ENCODE data around the gene VILL.
"Not testable (repeated sequence)": the region's sequence is repeated elsewhere in the genome, so short reads cannot be mapped to it uniquely, and the experiment has no call there.

VILL gene

DNA sequence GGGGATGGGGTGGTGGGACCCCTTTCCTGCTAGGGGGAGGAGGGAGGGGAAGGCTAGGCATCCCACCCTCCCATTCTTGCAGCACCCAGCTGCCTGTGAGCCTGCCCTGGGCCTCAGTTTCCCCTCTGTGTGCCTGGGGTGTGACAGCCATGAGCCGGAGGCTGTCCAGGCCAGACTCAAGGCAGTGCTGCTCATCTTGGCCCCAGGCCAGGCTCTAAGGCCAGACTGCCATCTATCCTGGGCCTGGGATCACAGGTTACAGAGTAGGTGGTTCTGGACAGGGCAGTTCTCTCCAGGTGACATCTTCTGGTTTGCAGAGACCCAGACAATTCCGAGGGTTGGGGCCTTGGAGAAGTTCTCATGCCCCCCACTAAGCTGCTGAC, 3.3 kb upstream of the VILL start:
- no peak for DNase-seq

DNA sequence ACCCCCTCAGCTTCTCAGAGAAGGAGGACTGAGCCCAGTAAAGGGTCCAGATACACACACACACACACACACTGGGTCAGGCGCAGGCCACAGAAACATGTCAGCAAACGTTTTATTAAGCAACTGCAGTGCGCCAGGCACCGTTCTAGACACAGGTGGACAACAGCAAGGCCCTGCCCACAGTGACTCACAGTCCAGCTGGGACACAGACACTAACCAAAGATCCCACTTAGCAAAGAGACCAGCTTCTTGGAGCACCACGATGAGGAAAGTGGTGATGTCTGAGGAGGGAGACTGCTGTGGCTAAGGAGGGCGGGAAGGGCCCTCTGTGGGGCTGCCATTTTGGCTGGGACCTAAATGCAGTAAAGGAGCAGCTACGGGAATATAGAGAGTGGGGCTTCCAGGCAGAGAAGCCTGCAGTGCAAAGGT, 2.8 kb upstream of the VILL start:
- no peak for DNase-seq

DNA sequence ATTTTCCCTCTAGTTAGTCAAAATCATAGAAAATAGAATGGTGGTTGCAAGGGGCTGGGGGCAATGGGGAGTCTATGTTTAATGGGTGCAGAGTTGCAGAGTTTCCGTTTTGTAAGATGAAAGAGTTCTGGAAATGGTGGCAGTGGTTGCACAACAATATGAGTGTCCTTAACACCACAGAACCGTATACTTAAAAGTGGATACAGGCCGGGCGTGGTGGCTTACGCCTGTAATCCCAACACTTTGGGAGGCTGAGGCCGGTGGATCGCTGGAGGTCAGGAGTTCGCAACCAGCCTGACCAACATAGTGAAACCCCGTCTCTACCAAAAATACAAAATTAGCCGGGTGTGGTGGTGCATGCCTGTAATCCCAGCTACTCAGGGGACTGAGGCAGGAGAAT, 2.2 kb upstream of the VILL start:
- not testable (repeated sequence) for DNase-seq

DNA sequence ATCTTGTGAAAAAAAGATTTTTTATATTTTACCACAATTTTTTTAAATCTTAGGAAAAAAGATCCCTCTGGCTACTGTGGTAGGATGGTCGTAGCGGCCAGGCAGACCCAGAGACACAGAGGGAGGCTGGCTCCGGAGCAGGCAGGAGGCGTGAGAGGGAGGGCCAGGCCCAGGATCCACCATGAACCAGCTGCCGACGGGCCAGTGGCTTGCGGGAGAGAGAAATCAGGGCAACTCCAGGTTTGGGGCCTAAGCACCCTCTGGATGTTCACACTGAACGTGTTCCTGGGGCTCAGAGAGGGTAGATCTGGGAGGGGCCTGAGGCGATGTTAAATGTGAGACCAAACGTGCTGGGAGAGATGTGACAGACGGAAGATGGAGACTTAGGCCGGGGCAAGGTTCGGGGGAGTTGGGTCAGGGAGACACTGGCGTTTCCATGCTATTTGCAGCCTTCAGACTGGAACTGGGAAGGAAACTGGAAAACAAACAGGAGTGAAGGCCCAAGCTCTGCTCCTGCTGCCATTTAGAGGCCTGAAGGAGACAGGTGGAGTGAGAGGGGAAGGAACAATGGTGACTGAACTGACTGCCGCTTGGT, 1.6 kb upstream of the VILL start:
- DNase-seq: no peak

DNA sequence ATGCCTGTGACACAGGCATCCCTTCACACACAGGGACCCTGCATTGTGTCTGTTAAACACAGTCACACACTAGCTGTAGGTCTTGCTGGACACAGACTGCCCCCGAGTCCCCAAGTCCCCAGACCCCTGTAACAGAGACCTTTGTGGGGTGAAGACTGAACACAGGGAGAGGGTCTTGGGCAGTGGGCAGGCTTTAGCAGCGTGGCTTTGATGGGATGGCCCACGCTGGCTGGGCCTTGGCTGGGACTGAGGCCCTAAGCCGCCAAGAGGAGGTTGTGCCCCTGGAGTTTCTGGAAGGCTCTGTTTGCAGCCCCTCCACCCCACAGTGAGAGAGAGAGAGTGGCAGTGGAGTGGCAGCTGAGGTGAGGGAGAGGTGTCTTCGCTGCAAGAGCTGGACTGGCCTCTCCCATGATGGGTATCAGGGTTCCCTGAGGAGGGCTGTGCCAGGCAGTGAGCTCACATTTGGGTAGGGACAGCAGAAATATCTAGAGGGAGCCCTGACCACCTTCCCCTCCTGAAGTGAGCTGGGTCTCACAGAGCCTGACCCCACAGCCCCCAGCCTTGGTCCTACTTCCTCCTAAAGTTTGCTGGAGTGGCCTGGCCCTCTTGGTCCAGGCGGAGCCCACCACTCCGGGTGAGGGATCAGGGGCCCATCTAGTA, 635 bp upstream of the VILL start:
- no peak for DNase-seq

DNA sequence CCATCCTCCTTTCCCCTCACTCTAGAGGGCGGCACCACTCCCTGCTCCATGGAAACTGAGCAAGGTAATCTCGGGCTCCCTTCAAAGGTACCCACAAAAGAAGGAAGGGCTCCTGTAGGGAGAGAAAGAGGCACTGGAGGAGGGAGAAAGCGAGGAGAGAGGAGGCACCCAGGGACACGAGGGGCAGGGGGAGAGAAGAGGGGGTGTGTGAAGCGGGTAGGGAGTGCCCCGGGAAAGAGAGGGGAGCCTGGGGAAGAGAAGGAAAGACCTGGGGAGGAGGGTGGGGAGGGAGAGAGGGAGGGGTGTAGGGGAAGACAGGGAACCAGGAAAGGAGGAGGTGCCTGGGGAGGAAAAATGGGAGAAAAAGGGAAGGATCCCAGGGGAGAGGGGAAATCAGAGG, 523 bp downstream of the VILL start:
- DNase-seq: no peak

DNA sequence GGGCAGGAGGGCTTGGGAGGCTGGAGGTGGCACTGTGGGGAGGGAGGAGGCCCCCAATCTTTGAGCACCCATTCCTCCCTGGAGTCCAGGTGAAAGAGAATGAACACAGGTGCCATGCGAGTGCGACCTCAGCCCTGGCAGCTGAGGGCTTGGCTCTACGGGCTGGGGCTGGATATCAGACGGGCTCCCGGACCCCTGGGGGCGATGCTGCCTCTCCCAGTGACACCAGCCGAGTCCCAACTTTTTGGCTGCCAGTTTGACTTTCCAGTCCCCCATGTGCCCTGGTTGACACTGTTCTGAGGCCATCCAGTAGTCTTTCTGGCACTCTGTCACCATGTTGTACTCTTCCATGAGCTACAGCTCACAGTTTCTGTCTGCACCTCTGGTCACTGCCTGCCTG, 1.2 kb downstream of the VILL start:
- no peak for DNase-seq

DNA sequence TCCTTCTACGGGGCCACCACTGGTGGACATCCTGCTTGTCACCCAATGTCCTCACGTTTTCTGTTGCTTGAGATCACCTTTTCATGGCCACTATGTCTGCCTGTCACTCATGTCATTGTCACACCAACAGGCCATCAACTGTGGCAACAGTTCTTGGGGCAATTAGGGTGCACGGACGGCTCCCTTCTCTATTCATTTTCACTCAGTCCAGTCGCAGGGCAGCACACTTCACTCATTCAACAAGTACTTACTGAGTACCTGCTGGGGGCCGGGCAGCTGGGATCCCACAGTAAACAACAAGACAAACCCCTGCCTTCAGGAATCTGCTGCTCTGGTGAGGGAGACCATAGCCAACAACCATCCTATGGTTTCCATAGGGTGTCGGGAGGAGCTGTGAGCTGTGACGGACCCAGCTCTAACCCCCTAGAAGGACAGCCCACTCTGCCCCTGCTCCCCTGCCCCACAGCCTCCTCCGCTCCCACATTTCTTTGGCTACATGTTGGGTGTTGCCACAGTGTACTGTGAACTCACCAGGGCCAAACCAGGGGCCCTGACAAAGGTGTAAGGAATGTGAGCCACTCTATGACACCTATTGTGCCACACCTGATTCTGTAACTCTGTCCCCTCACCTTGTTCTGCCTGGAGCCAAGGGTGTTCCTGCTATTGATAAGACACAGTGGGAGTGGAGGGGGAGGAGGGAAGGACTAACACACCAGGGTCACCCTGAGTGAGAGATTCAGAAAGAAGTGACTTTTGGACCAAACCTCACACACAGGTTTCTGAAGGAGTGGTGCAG, 1.9 kb downstream of the VILL start:
- no peak for DNase-seq

DNA sequence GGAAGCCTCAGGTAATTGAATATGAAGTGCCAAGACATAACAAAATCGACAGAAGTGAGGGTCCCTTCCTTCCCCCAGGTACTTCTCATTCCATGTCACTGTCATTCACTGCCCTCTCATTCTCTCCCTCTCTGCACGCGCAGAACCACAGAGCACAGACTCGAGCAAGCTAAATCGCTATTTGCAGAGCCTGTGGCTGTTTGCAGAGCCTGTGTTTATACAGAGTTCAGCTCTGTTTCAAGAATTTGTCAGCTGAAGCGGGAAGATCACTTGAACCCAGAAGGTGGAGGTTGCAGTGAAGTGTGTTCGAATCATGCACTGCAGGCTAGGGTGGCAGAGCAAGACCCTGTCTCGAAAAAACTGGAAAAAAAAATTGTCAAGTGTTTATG, 2.5 kb downstream of the VILL start:
- no peak for DNase-seq

DNA sequence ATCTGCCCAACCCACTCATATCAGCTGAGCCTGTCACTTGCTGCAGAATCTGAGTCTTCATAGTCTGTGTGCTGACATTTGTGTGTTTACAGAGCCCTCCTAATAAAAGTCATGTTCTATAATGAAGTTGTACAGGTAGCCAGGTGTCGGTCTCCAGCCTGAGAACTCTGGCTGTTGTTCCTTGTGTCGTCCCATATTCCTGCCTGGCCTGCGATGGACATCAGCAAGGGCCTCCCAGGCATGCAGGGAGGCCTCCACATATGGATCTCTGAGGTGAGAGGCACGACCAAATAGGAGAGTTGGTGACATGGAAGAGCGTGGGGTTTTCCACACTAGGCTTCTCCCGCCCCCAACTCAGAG, 2.9 kb downstream of the VILL start:
- DNase-seq: no peak

DNA sequence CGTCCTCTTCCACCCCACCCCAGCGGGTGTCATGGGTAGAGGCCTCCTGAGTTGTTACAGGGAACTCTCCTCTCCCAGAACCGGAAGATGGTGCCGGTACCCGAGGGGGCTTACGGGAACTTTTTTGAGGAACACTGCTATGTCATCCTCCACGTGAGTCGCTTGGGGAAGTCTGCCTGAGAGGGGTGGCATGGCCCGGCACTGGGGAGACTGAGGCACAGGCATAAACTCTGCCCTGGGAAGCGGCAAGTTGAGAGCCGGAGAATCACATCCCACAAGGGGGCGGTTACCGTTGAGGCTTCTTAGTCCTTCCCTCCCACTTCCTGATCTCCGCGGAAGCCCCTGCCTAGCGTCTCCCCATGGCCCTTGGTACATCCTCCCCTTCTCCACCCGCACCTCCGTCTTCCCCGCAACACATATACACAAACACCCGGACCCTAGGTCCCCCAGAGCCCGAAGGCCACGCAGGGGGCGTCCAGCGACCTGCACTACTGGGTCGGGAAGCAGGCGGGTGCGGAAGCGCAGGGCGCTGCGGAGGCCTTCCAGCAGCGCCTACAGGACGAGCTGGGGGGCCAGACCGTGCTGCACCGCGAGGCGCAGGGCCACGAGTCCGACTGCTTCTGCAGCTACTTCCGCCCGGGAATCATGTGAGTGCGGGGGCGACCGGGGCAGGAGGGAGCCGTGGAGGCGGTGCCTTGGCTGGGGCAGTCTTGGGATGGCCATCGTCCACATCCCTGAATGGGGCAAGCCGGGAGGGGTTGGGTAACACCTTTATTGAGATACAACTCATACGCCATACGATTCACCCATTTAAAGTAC, 3.4 kb downstream of the VILL start:
- DNase-seq: peak; percentile 51

DNA sequence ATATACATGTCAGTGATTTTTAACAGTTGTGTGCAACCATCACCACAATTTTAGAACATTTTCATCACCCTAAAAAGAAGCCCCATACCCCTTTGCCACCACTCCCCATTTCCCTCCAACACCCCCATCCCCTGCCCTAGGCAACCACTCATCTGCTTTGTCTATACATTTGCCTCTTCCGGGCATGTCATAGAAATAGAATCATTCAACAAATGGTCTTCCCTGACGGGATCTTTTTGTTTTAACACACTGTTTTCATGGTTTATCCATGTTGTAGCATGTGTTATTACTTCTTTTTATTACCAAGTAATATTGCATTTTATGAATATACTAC, 4.0 kb downstream of the VILL start:
- no peak for DNase-seq

DNA sequence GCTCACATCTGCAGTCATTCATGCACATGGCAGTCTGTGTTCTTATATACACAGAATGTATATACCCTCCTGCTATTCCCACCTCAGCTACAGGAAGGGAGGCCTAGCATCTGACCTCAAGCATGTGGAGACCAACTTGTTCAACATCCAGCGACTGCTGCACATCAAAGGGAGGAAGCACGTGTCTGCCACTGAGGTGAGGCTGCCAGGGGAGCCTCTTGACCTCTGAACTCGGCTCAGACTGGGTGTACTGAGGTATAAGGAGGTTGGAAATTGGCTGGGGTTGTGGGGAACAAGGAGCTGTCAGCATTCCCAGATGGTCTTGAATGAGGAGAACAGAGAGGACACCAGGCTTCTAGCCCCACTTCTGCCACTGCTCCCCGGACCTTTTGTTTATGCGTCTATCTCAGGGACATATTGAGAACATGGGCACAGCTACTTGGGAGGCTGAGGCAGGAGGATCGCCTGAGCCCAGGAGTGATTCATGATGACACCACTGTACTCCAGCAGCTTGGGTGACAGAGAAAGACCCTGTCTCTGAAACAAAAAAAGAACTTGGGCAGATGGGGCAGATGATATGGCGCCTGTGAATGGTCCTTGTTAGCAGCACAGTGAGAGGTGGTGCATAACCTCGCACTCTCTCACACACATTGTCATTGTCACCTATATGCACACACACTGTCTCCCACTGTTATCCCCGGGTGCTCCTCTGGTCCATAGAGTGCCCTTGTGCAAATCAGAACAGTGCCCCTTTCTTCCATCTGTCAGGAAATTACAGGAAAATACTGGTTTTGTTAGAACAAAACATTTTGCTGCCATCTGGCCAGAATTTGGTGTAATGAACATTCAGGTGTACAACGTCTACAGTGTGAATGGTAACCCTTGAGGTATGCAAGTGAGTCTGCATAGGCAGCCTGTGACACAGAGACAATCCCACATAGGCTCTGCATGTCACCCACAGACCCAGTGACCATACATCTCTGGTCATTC, 5.4 kb downstream of the VILL start:
- peak; percentile 33 for DNase-seq

DNA sequence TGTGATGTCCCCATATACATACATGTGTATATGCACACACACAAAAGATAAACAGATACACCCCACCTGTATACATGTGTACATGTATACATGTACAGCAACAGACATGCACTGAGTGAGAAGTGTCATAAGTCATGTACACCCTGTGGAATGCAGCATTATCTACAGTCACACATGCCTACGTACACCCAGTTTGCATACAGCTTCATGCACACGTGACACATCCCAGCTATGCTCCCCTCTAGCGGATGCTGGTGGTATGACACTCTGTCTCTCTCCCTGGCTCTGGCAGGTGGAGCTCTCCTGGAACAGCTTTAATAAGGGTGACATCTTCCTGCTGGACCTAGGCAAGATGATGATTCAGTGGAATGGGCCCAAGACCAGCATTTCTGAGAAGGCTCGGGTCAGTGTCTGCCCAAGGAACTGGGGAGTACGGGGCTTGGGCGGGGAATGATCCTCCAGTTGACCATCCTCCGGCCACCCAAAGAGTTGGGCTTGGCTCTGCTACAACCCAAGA, 6.3 kb downstream of the VILL start:
- peak; percentile 88 for DNase-seq

DNA sequence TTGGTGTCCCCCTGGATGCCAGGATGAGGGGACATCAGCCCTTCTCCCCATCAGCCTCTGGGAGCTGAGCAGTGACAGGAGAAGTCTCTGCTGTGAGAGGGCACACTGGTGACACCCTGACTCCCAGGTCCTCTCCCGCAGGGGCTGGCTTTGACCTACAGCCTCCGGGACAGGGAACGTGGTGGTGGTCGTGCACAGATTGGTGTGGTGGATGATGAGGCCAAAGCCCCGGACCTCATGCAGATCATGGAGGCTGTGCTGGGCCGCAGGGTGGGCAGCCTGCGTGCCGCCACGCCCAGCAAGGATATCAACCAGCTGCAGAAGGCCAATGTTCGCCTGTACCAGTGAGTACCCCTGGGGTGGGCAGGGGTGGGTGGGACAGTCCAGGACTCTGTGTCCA, 6.8 kb downstream of the VILL start:
- DNase-seq: no peak

DNA sequence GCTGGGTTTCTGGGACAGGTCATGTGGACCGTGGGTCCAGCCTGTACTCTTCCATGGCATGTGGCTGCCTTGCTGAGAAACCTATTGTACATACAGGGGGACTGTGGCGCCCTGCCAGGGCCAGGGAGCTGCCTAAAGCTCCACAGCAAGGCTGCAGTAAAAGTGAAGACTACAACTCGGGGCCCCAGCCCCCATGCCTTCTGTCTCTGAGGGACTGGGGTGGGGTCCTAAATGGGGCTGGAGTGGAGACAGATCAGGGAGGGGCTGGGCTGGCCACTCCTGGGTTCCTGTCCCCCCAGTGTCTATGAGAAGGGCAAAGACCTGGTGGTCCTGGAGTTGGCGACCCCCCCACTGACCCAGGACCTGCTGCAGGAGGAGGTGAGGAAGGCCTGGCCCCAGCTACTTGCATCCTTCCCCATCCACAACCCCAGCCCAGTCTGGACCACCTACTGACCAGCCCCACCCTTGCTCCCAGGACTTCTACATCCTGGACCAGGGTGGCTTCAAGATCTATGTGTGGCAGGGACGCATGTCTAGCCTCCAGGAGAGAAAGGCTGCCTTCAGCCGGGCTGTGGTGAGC, 7.3 kb downstream of the VILL start:
- no peak for DNase-seq

DNA sequence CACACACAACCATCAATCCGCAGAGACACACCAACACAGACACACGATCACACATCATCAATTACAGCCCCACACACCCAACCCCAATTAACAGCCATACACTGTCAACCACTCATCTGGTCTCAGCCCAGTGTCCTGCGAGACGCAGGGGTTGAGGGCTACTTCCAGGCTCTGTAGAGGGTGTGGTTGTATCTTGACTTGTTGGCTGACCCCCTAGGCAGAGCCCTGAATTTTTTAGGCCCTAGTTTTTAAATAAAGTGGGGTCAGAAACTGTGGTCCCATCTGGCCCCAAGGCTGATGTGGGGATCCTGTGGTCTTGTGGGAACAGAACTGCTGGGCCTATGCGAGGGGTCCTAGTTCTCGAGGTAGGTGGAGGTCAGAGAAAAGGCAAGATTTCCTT, 9.2 kb downstream of the VILL start:
- no peak for DNase-seq

DNA sequence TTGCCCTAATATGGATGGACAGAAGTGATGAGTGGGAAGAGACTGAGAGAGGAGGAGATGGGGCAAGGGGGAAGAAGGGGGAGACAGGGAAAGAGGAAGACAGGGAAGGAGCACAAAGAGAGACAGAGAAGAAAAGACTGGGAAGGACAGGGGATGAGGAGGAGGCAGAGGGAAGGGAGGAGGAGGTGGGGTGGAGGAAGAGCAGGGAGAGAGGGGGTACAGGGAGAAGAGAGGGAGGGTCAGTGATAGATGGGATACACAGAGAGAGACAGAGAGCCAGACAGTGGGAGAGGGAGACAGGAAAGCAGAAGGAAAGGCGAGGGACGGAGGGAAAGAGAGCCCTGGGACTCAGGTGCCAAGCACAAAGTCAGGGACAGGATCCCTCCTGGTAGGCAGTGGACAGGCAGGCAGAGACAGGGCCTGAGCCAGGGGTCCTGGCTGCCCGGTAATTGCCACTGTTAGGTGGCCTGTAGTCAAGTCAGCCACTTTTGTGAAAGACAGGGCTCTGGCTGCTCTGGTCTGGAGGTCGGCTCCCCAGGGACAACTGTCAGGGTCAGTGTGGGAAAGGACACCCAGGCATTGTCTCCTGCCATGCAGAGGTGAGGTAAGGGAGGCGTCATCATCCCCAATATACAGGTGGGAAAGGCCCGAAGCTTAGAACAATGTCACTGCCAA, 9.8 kb downstream of the VILL start:
- no peak for DNase-seq

DNA sequence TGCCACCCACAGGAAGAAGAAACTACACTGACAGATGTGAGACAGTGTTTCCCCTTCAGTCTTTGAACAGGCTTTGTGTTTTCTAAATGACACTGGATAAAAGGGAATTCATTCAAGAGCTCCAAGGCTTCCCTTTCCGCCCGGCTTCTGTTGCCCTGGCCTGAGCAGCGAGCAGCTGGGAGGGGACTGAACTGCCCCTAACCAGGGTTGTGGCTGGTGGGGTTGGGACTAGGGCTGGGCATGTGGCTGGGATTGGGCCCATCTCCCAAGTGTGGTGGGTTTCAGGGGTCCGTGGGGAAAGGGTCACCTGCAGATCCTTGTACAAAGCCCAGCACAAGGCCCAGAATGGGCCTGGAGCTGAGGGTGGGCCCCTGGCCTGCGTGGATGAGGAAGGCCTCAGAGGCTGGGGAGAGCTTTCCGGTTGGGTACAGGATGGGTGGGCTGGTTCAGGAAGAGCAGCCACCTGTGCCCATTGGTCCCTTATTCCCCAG, 10.4 kb downstream of the VILL start:
- DNase-seq: no peak

DNA sequence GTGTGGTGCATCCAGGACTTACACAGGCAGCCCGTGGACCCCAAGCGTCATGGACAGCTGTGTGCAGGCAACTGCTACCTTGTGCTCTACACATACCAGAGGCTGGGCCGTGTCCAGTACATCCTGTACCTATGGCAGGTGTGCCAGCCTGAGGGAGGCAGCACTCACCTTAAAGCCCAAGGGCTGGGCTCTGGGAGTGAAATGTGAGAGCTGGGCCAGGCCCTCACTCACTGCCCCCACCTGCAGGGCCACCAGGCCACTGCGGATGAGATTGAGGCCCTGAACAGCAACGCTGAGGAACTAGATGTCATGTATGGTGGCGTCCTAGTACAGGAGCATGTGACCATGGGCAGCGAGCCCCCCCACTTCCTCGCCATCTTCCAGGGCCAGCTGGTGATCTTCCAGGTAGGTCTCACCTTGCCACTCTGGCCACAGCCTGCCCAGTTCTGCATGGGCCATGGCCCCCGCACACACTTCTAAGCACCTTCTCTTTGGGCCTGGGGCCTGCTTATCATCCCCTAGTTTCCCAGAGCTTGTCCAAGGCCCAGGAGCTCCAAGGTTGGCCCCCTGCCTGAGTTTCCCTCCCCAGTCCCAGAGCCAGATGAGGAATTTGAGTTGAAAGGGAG, 11.0 kb downstream of the VILL start:
- no peak for DNase-seq
